Endothelial cell of umbilical vein (primary cell): ENCODE measurements around the gene ZNF792. TPM values are rescaled to one million over a fixed set of nuclear protein-coding genes. Genes with fewer than 3 reads are reported as not detected.

Experiments used
- BruUV-seq: library from RNA; stranded (reverse); fragments of 400-500 nt; replicated peaks from 2 replicates; lab custom pipeline; 2021; lab: Mats Ljungman, UMichigan
- CTCF ChIA-PET: fragments of 300-600, 350-600 bp; sonication (Branson Sonifier 250); formaldehyde crosslinking; loops from one replicate; lab custom pipeline; 2021; ENCODE audit warnings: antibody characterized with exemption, inconsistent platforms; lab: Charles Lee
- POLR2A ChIA-PET: fragments of 300-600, 350-600 bp; sonication (Branson Sonifier 250); formaldehyde crosslinking; loops from one replicate; lab custom pipeline; 2021; ENCODE audit warnings: antibody characterized with exemption, inconsistent platforms; lab: Charles Lee
- DNase-seq: peaks from one replicate; pipeline ENCODE4 v3.0.0-alpha.2; 2011; ENCODE audit warnings: low read depth, low spot score
- FAIRE-seq: peaks from 2 replicates; lab custom pipeline; 2011; peaks lifted over from hg19 to GRCh38; lab: Jason Lieb, UNC
- H2AFZ ChIP-seq: 2 replicates; pipeline ENCODE4 v1.6.0; 2012; ENCODE audit warnings: low read depth, low read length, control low read depth, inconsistent platforms
- H3K27ac ChIP-seq: 2 replicates; pipeline ENCODE4 v1.5.1; 2011; ENCODE audit warnings: low read depth, mild to moderate bottlenecking, control low read depth, low read length, moderate library complexity; ENCODE audit not compliant: insufficient read depth
- H3K27me3 ChIP-seq, 2 experiments: 2 replicates each; pipeline versions ENCODE4 v1.6.0 to v1.6.1; 2011; ENCODE audit warnings: low read length in 2 of 2, mixed read lengths in 1 of 2; ENCODE audit not compliant: control insufficient read depth in 2 of 2, insufficient read depth in 2 of 2
- H3K36me3 ChIP-seq, 2 experiments: 2 replicates in 1 of 2; 3 replicates in 1 of 2; pipeline ENCODE4 v1.5.1; 2011; ENCODE audit warnings: low read length in 2 of 2, mild to moderate bottlenecking in 1 of 2, moderate library complexity in 1 of 2; ENCODE audit not compliant: control insufficient read depth in 2 of 2, insufficient read depth in 2 of 2; ENCODE audit errors: extremely low read depth in 1 of 2
- H3K4me1 ChIP-seq: 3 replicates; pipeline ENCODE4 v1.5.1; 2011; ENCODE audit warnings: mild to moderate bottlenecking, low read length; ENCODE audit not compliant: control insufficient read depth, insufficient read depth; ENCODE audit errors: extremely low read depth
- H3K4me2 ChIP-seq: 2 replicates; pipeline ENCODE4 v1.6.1; 2011; ENCODE audit warnings: low read length, control low read depth, mixed read lengths; ENCODE audit not compliant: insufficient read depth
- H3K4me3 ChIP-seq, 3 experiments: fragments of 200-600 bp in 1 of 3; sonication (generic), shearing (Covaris generic) in 1 of 3; replicated peaks in 1 of 3; 2 replicates each; pipeline ENCODE4 v1.5.1; 2011 to 2016; ENCODE audit warnings: control low read depth in 3 of 3, low read length in 3 of 3, mild to moderate bottlenecking in 2 of 3, inconsistent platforms in 1 of 3, low read depth in 1 of 3, moderate library complexity in 1 of 3; ENCODE audit not compliant: insufficient read depth in 1 of 3
- H3K79me2 ChIP-seq: 2 replicates; pipeline ENCODE4 v1.6.0; 2012; ENCODE audit warnings: low read length, inconsistent platforms; ENCODE audit not compliant: control insufficient read depth, insufficient read depth
- H3K9ac ChIP-seq: replicated peaks from 2 replicates; pipeline ENCODE3; 2011; ENCODE audit warnings: low read length, control low read depth; ENCODE audit not compliant: insufficient read depth; ENCODE audit errors: extremely low read depth
- H3K9me1 ChIP-seq: replicated peaks from 3 replicates; pipeline ENCODE4 v1.6.0; 2011; ENCODE audit warnings: mild to moderate bottlenecking, low read length; ENCODE audit not compliant: control insufficient read depth, insufficient read depth; ENCODE audit errors: extremely low read depth
- H3K9me3 ChIP-seq: replicated peaks from 2 replicates; pipeline ENCODE4 v1.5.1; 2012; ENCODE audit warnings: low read length, inconsistent platforms; ENCODE audit not compliant: control insufficient read depth, insufficient read depth
- H4K20me1 ChIP-seq: replicated peaks from 2 replicates; pipeline ENCODE3; 2011; ENCODE audit warnings: mild to moderate bottlenecking, low read length; ENCODE audit not compliant: control insufficient read depth, insufficient read depth; ENCODE audit errors: extremely low read depth
- EZH2 ChIP-seq: IDR thresholded peaks from 2 replicates; pipeline ENCODE4 v1.6.1; 2012; ENCODE audit warnings: borderline replicate concordance, low read depth, mild to moderate bottlenecking, moderate library complexity, low read length, inconsistent platforms; ENCODE audit not compliant: severe bottlenecking
- POLR2A ChIP-seq: IDR thresholded peaks from 2 replicates; pipeline ENCODE4 v1.6.1; 2012; ENCODE audit warnings: low read depth, mild to moderate bottlenecking, control low read depth, low read length
- dilution Hi-C: fragments of 300-500 bp; cut with MboI; formaldehyde crosslinking; loops from one replicate; pipeline ENCODE4 v1.15.0; 2019; ENCODE audit warnings: low sequenced_read_pairs; ENCODE audit not compliant: extremely low pct_ligation_motif_present
- intact Hi-C: fragments of 100-400 bp; cut with micrococcal nuclease; formaldehyde crosslinking; loops from one replicate; pipeline ENCODE4 v1.10.0; 2022
- polyA plus RNA-seq, 4 experiments: library from polyadenylated mRNA; depleted of rRNA in 3 of 4; stranded (reverse) in 3 of 4; unstranded in 1 of 4; fragments of >200 nt; gene quantifications; 2 replicates each; pipeline versions ENCODE4 v1.2.1 to v1.2.3, GENCODE V29; 2011 to 2012; ENCODE audit warnings: missing spikeins in 1 of 4
- total RNA-seq: library from RNA; stranded (reverse); gene quantifications from 2 replicates; pipeline ENCODE4 v1.2.3, GENCODE V29; 2021
- TF ChIP-seq, protein P1 (sequence below): IDR thresholded peaks from 2 replicates; pipeline ENCODE4 v1.6.1; 2011; ENCODE audit not compliant: insufficient read depth, insufficient read length

ZNF792 gene
- total and polyA plus RNA-seq, 2 donors (not counting 3 experiments of a cell fraction or from before 2014, with no cell fraction given), result 11.3 to 19.8 TPM

DNA sequence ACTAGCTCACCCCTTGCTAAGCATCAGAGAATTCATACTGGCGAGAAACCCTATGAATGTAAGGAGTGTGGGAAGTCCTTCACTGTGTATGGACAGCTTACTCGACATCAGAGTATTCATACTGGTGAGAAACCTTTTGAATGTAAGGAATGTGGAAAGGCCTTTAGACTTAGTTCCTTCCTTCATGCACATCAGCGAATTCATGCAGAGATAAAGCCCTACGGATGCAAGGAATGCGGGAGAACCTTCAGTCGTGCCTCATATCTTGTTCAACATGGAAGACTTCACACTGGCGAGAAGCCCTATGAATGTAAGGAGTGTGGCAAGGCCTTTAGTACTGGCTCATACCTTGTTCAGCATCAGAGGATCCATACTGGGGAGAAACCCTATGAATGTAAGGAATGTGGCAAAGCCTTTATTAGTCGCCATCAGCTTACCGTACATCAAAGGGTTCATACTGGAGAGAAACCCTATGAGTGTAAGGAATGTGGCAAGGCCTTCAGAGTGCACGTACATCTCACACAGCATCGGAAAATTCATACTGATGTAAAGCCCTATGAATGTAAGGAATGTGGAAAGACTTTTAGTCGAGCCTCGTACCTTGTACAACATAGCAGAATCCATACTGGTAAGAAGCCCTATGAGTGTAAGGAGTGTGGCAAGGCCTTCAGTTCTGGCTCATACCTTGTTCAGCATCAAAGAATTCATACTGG is 20.0 kb downstream of the ZNF792 start:
- no peaks in the 10 kb centered on the region for H4K20me1 ChIP-seq
- CTCF ChIA-PET, result no interaction called here
- H3K4me3 ChIP-seq, result no peak overlapping the region
- H3K4me1 ChIP-seq, result no peaks in the 10 kb centered on the region
- H3K9ac ChIP-seq, result no peak overlapping the region
- no TSS peak for BruUV-seq
- FAIRE-seq (no peak), DNase-seq (no peak)
- peaks cover 13% of the 10 kb centered on the region for H3K9me3 ChIP-seq
- no peak overlapping the region for H3K4me2 ChIP-seq
- H3K9me1 ChIP-seq, result no peaks in the 10 kb centered on the region
- no peak for TF ChIP-seq EZH2
- peak; percentile 6 for TF ChIP-seq POLR2A
- TF ChIP-seq, protein P1, sequence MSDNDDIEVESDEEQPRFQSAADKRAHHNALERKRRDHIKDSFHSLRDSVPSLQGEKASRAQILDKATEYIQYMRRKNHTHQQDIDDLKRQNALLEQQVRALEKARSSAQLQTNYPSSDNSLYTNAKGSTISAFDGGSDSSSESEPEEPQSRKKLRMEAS, result no peak
- POLR2A ChIA-PET, result interaction anchor here (0.8 kb wide), 1 partner anchor 8 kb away, joined by 3 read pairs; no protein-coding TSS in a partner anchor
- dilution Hi-C loops, result no loop called here
- no peaks in the 10 kb centered on the region for H3K27me3 ChIP-seq
- intact Hi-C loops, result no loop called here
- peaks cover 1 to 5% of the 10 kb centered on the region in 2 experiments for H3K36me3 ChIP-seq
- no peak overlapping the region for H2AFZ ChIP-seq
- H3K79me2 ChIP-seq, result no peaks in the 10 kb centered on the region
- H3K27ac ChIP-seq, result no peak overlapping the region

DNA sequence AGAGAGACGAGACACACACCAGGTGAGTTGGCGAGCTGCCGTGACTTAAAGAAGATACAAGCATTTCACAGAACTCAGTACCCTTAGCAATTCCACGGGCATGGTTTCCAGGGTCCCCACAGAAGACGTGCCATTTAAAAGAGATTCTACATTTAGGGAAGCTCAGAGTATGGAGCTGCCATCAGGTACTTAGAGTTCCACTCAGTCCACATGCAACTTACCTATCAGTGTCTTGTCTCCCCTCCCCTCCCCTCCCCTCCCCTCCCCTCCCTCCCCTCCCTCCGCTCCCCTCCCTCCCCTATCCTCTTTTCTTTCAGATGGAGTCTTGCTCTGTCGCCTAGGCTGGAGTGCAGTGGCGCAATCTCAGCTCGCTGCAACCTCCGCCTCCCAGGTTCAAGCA is 25.1 kb downstream of the ZNF792 start:
- H4K20me1 ChIP-seq, result no peaks in the 10 kb centered on the region
- DNase-seq (no peak), FAIRE-seq (no peak)
- peaks cover 5% of the 10 kb centered on the region for H3K9me3 ChIP-seq
- H3K27ac ChIP-seq, result no peak overlapping the region
- no peaks in the 10 kb centered on the region for H3K27me3 ChIP-seq
- no peaks in the 10 kb centered on the region for H3K36me3 ChIP-seq
- no TSS peak for BruUV-seq
- H3K4me3 ChIP-seq, result no peak overlapping the region
- no peaks in the 10 kb centered on the region for H3K9me1 ChIP-seq
- TF ChIP-seq, protein P1, result no peak
- ChIA-PET POLR2A (no interaction called here), CTCF (no interaction called here)
- no peaks in the 10 kb centered on the region for H3K4me1 ChIP-seq
- dilution Hi-C loops (no loop called here), intact Hi-C loops (no loop called here)
- no peak overlapping the region for H3K4me2 ChIP-seq
- H3K9ac ChIP-seq, result no peak overlapping the region
- no peak overlapping the region for H2AFZ ChIP-seq
- no peaks in the 10 kb centered on the region for H3K79me2 ChIP-seq
